ENCODE results near the gene CCDC18. TPM values are rescaled to one million over a fixed set of nuclear protein-coding genes. Genes with fewer than 3 reads are reported as not detected.

The CCDC18 gene
- total RNA-seq, 5 donors from 2014 or later (not counting 1 experiment from before 2014, with no cell fraction given): 7.4 to 10.1 (median 8.8) TPM

DNA sequence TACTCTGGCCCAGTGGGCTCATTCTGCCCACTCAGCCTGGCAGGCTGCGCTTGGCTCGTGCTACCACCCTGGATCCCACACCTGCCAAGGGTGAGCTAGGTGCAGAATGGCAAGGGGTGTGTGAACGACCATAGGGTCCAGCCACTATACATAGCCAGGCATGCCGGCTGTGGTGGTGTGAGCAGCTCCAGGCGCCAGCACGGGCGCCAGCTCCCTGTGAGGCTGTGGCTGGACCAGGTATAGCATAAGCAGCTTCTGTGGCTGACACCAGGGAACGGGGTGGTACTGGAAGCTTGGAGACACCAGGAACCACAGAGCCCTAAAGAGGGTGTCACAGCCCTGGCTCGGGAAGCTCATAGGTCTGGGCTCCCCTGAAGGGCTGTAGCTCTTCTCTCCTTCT lies 18.6 kb downstream of the CCDC18 start:
- DNase-seq (no peak), ATAC-seq (replicated peaks in 1 of 4) (no peak)
- Mint-ChIP-seq H3K9me3 (no peaks in the 10 kb centered on the region), H3K27me3 (no peaks in the 10 kb centered on the region), H3K27ac (no peak overlapping the region), H3K4me1 (no peaks in the 10 kb centered on the region), H3K4me3 (no peak overlapping the region), H3K36me3 (peaks cover 33% of the 10 kb centered on the region)
- Histone ChIP-seq H3K27ac (ENCODE audit: low read length) (no peak overlapping the region), H3K4me3 (ENCODE audit: control insufficient read depth in 1 of 2, extremely low read depth in 1 of 2, low read length in 1 of 2) (no peak overlapping the region), H3K9me3 (no peaks in the 10 kb centered on the region), H3K36me3 (ENCODE audit: control insufficient read depth in 2 of 2, extremely low read depth in 1 of 2, insufficient read depth in 1 of 2, low read length in 1 of 2) (peaks cover 8 to 9% of the 10 kb centered on the region in 2 donors), H3K4me1 (ENCODE audit: control insufficient read depth in 1 of 2, extremely low read depth in 1 of 2, insufficient read depth in 2 of 2, low read length in 2 of 2) (no peaks in the 10 kb centered on the region), H3K27me3 (replicated peaks in 1 of 2; ENCODE audit: control insufficient read depth in 2 of 2, extremely low read depth in 1 of 2, insufficient read depth in 2 of 2, low read length in 1 of 2) (no peaks in the 10 kb centered on the region)
- ChIA-PET CTCF (no interaction called here), POLR2A (interaction anchor here in 1 of 2 donors (0.6 kb wide), 1 partner anchor 364 kb away, joined by 4 read pairs; no protein-coding TSS in a partner anchor)
- 97% methylated on average over 9 of the region's 9 CpGs for WGBS (ENCODE audit: insufficient coverage)

DNA sequence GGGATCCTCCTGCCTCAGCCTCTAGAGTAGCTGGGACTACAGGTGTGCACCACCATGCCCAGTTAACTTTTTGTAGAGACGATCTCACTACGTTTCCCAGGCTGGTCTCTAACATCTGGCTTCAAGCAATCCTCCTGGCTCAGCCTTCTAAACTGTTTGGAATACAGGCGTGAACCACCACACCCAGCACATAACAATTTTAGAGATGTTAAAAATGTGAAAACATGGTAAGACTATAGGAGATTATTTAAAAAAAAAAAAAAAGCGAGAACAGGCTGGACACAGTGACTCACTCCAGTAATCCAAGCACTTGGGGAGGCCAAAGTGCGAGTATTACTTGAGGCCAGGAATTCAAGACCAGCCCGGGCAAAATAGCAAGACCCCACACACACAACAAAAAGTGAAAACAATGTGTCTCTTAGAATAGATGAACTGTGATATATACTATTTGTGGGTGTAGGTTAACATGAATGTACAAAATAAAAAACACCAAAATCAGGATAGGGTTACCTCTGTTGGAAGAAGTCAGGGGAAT lies 19.6 kb downstream of the CCDC18 start:
- Histone ChIP-seq H3K4me1 (ENCODE audit: control insufficient read depth in 1 of 2, extremely low read depth in 1 of 2, insufficient read depth in 2 of 2, low read length in 2 of 2) (no peaks in the 10 kb centered on the region), H3K9me3 (no peaks in the 10 kb centered on the region), H3K36me3 (ENCODE audit: control insufficient read depth in 2 of 2, extremely low read depth in 1 of 2, insufficient read depth in 1 of 2, low read length in 1 of 2) (peaks cover 8 to 9% of the 10 kb centered on the region in 2 donors), H3K27me3 (replicated peaks in 1 of 2; ENCODE audit: control insufficient read depth in 2 of 2, extremely low read depth in 1 of 2, insufficient read depth in 2 of 2, low read length in 1 of 2) (no peaks in the 10 kb centered on the region), H3K27ac (ENCODE audit: low read length) (no peak overlapping the region), H3K4me3 (ENCODE audit: control insufficient read depth in 1 of 2, extremely low read depth in 1 of 2, low read length in 1 of 2) (no peak overlapping the region)
- no peaks in the 10 kb centered on the region for H3K9me3 Mint-ChIP-seq
- H3K4me1 Mint-ChIP-seq: no peaks in the 10 kb centered on the region
- DNase-seq (no peak), ATAC-seq (replicated peaks in 1 of 4) (no peak)
- ChIA-PET POLR2A (no interaction called here), CTCF (no interaction called here)
- H3K36me3 Mint-ChIP-seq: peaks cover 30% of the 10 kb centered on the region
- no peak overlapping the region for H3K27ac Mint-ChIP-seq
- H3K4me3 Mint-ChIP-seq: no peak overlapping the region
- WGBS (ENCODE audit: insufficient coverage): no CpG with 5 or more reads among the region's 6 CpGs
- no peaks in the 10 kb centered on the region for H3K27me3 Mint-ChIP-seq

DNA sequence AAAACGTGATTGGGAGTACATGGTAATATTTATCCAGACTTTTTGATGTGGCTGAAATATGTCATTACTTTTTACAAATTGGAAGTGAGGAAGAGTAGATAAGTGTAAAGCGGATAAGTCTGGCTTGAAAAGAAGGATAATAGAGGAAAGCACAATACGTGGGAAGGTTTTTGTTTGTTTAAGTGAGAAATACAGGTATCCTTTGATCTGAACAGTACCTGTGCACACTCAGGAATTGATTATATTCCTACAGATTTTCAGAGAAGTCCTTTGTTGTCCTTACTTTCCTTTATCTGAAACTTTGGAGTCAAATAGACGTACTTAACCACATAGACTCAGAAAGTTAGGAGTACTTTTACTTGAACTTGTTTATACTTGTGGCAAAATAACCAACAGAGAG lies 20.2 kb downstream of the CCDC18 start:
- no peak for ATAC-seq (replicated peaks in 1 of 4)
- 83% methylated on average over 1 of the region's 4 CpGs for WGBS (ENCODE audit: insufficient coverage)
- no peak overlapping the region for H3K27ac Mint-ChIP-seq
- DNase-seq: no peak
- H3K4me1 Mint-ChIP-seq: no peaks in the 10 kb centered on the region
- no peaks in the 10 kb centered on the region for H3K4me1 ChIP-seq (ENCODE audit: control insufficient read depth in 1 of 2, extremely low read depth in 1 of 2, insufficient read depth in 2 of 2, low read length in 2 of 2)
- H3K9me3 ChIP-seq: no peaks in the 10 kb centered on the region
- H3K27ac ChIP-seq (ENCODE audit: low read length): no peak overlapping the region
- ChIA-PET CTCF (no interaction called here), POLR2A (no interaction called here)
- peaks cover 7 to 9% of the 10 kb centered on the region in 2 donors for H3K36me3 ChIP-seq (ENCODE audit: control insufficient read depth in 2 of 2, extremely low read depth in 1 of 2, insufficient read depth in 1 of 2, low read length in 1 of 2)
- no peak overlapping the region for H3K4me3 Mint-ChIP-seq
- H3K27me3 Mint-ChIP-seq: no peaks in the 10 kb centered on the region
- H3K27me3 ChIP-seq (replicated peaks in 1 of 2; ENCODE audit: control insufficient read depth in 2 of 2, extremely low read depth in 1 of 2, insufficient read depth in 2 of 2, low read length in 1 of 2): no peaks in the 10 kb centered on the region
- no peaks in the 10 kb centered on the region for H3K9me3 Mint-ChIP-seq
- no peak overlapping the region for H3K4me3 ChIP-seq (ENCODE audit: control insufficient read depth in 1 of 2, extremely low read depth in 1 of 2, low read length in 1 of 2)
- peaks cover 24% of the 10 kb centered on the region for H3K36me3 Mint-ChIP-seq

DNA sequence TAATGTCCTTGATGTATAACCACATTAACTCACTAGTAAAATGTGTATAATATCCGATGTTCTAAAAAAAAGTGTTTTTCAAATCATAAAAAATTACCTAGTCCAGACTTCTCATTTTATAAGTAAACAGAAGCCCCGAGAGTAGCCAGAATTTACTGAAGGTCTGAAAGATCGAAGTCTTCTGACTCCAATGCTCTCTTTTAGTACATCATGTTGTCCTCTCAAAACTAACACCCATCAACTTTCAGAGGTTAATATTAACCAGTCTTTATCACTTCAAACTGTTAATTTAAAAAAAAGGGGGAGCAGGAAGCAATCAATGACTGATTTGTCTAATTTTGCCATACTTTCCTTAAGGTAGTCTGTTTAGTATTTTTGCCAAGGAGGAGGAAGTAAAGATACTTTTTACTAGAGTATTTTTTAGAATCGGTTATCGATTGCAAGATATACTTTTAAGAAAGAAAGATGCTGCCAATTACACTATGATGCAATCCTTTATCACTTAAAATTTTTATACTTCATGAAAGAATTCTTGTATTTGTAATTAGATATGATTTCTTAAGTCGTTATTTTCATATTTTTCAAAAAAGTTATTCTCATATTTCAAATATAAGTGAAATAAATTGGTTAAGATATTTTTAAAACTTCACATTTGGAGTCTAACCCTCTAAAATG lies 25.5 kb downstream of the CCDC18 start:
- ChIA-PET POLR2A (no interaction called here), CTCF (no interaction called here)
- no peak overlapping the region for H3K4me3 ChIP-seq (ENCODE audit: control insufficient read depth in 1 of 2, extremely low read depth in 1 of 2, low read length in 1 of 2)
- Mint-ChIP-seq H3K9me3 (no peaks in the 10 kb centered on the region), H3K27ac (no peak overlapping the region), H3K4me1 (no peaks in the 10 kb centered on the region), H3K4me3 (no peak overlapping the region), H3K27me3 (no peaks in the 10 kb centered on the region), H3K36me3 (peaks cover 17% of the 10 kb centered on the region)
- H3K27me3 ChIP-seq (replicated peaks in 1 of 2; ENCODE audit: control insufficient read depth in 2 of 2, extremely low read depth in 1 of 2, insufficient read depth in 2 of 2, low read length in 1 of 2): no peaks in the 10 kb centered on the region
- ATAC-seq (replicated peaks in 1 of 4): no peak
- WGBS (ENCODE audit: insufficient coverage): no CpG with 5 or more reads among the region's 6 CpGs
- H3K36me3 ChIP-seq (ENCODE audit: control insufficient read depth in 2 of 2, extremely low read depth in 1 of 2, insufficient read depth in 1 of 2, low read length in 1 of 2): peaks cover 0 to 5% of the 10 kb centered on the region in 2 donors
- no peak for DNase-seq
- H3K9me3 ChIP-seq: no peaks in the 10 kb centered on the region
- no peaks in the 10 kb centered on the region for H3K4me1 ChIP-seq (ENCODE audit: control insufficient read depth in 1 of 2, extremely low read depth in 1 of 2, insufficient read depth in 2 of 2, low read length in 2 of 2)
- H3K27ac ChIP-seq (ENCODE audit: low read length): no peak overlapping the region

DNA sequence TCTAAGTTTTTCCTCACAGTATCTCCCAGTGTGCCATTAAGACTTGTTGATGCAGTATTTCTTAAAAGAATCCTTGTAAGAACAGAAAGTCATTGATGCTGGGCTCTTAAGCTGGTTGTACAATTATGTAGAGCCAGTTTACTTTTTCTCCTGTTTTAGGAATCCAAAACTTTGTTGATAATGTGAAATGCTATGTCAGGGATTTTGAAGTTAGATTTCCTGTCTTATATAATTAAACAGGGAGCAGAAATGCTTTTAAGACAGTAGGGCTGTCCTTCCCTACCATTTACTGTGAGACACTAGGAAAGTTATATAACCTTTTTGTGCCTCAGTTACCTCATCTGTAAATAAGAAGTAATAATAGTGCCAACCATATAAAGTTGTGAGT lies 26.0 kb downstream of the CCDC18 start:
- no peaks in the 10 kb centered on the region for H3K27me3 Mint-ChIP-seq
- H3K36me3 ChIP-seq (ENCODE audit: control insufficient read depth in 2 of 2, extremely low read depth in 1 of 2, insufficient read depth in 1 of 2, low read length in 1 of 2): peaks cover 0 to 5% of the 10 kb centered on the region in 2 donors
- ATAC-seq (replicated peaks in 1 of 4) (no peak), DNase-seq (no peak)
- H3K27me3 ChIP-seq (replicated peaks in 1 of 2; ENCODE audit: control insufficient read depth in 2 of 2, extremely low read depth in 1 of 2, insufficient read depth in 2 of 2, low read length in 1 of 2): no peaks in the 10 kb centered on the region
- H3K36me3 Mint-ChIP-seq: peaks cover 17% of the 10 kb centered on the region
- no peaks in the 10 kb centered on the region for H3K9me3 Mint-ChIP-seq
- no peak overlapping the region for H3K27ac Mint-ChIP-seq
- H3K4me1 Mint-ChIP-seq: no peaks in the 10 kb centered on the region
- ChIA-PET CTCF (no interaction called here), POLR2A (no interaction called here)
- H3K27ac ChIP-seq (ENCODE audit: low read length): no peak overlapping the region
- no peak overlapping the region for H3K4me3 Mint-ChIP-seq
- H3K4me3 ChIP-seq (ENCODE audit: control insufficient read depth in 1 of 2, extremely low read depth in 1 of 2, low read length in 1 of 2): no peak overlapping the region
- no peaks in the 10 kb centered on the region for H3K4me1 ChIP-seq (ENCODE audit: control insufficient read depth in 1 of 2, extremely low read depth in 1 of 2, insufficient read depth in 2 of 2, low read length in 2 of 2)
- no peaks in the 10 kb centered on the region for H3K9me3 ChIP-seq

DNA sequence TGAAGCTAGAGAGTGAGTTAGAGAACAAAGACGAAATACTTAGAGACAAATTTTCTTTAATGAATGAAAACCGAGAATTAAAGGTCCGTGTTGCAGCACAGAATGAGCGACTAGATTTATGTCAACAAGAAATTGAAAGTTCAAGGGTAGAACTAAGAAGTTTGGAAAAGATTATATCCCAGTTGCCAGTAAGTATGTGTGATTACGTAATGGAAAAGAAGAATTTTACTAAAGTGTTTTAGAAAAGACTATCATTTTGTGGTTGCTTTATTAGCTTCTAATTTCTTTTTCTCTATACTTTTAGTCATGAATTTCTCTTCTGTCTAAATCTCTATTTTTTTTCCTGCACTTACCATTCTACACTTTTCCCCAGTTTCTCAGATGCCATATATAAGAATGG lies 26.7 kb downstream of the CCDC18 start:
- ATAC-seq (replicated peaks in 1 of 4) (no peak), DNase-seq (no peak)
- ChIA-PET POLR2A (no interaction called here), CTCF (no interaction called here)
- Mint-ChIP-seq H3K36me3 (peaks cover 17% of the 10 kb centered on the region), H3K4me3 (no peak overlapping the region), H3K9me3 (no peaks in the 10 kb centered on the region), H3K27ac (no peak overlapping the region), H3K27me3 (no peaks in the 10 kb centered on the region), H3K4me1 (no peaks in the 10 kb centered on the region)
- WGBS (ENCODE audit: insufficient coverage): 100% methylated on average over 4 of the region's 5 CpGs
- no peaks in the 10 kb centered on the region for H3K9me3 ChIP-seq
- H3K27ac ChIP-seq (ENCODE audit: low read length): no peak overlapping the region
- H3K4me1 ChIP-seq (ENCODE audit: control insufficient read depth in 1 of 2, extremely low read depth in 1 of 2, insufficient read depth in 2 of 2, low read length in 2 of 2): no peaks in the 10 kb centered on the region
- no peaks in the 10 kb centered on the region for H3K27me3 ChIP-seq (replicated peaks in 1 of 2; ENCODE audit: control insufficient read depth in 2 of 2, extremely low read depth in 1 of 2, insufficient read depth in 2 of 2, low read length in 1 of 2)
- peaks cover 0 to 4% of the 10 kb centered on the region in 2 donors for H3K36me3 ChIP-seq (ENCODE audit: control insufficient read depth in 2 of 2, extremely low read depth in 1 of 2, insufficient read depth in 1 of 2, low read length in 1 of 2)
- no peak overlapping the region for H3K4me3 ChIP-seq (ENCODE audit: control insufficient read depth in 1 of 2, extremely low read depth in 1 of 2, low read length in 1 of 2)

Measured in T-cell (primary cell).